ENCODE measurements around the gene TSR2.
A peak's percentile ranks its signal among the peaks of the same experiment; 100 is the strongest.

The TSR2 gene, protein sequence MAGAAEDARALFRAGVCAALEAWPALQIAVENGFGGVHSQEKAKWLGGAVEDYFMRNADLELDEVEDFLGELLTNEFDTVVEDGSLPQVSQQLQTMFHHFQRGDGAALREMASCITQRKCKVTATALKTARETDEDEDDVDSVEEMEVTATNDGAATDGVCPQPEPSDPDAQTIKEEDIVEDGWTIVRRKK

DNA sequence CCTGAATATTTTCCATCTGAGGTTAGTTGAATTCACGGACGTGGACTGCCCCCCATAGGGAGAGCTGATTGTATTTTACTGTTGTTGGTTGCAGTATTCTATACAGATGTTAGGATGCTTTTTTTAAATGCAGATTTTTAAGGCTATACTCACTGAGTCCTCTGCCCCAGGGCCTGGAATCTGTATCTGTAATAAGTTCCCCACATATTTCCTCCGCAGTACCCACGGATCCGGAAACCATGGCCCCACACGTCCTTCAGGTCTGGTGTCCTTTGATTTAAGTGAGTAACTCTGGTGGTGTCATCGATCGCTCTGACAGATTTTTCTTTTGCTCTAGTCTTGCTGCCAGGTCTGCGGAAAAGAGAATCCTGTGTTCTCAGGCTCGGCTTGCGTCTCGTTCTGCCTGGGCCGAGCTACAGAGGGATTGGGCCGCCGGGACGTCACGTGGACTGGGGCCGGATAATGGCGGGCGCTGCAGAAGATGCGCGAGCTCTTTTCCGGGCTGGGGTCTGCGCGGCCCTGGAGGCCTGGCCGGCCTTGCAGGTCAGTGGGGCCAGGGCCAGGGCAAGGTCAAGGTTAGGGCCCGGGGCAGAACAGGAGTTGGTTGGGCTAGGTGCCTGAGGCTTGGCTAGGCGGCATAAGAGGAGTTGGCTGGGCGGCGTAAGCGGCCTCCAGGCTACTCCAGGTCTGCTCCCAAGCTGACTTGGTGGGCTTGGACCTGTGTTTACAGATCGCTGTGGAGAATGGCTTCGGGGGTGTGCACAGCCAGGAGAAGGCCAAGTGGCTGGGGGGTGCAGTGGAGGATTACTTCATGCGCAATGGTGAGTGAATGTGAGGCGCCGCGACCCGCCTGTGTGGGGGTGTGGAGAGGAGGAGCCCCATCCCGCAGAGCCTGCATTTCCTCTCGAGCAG is at the start of gene TSR2:
Gene TSR2 (plus strand): TSS at position 445 of the 912 bp plus-strand sequence. CDS start 18 bp downstream, at position 463.
- peak; percentile 74 for DNase-seq

DNA sequence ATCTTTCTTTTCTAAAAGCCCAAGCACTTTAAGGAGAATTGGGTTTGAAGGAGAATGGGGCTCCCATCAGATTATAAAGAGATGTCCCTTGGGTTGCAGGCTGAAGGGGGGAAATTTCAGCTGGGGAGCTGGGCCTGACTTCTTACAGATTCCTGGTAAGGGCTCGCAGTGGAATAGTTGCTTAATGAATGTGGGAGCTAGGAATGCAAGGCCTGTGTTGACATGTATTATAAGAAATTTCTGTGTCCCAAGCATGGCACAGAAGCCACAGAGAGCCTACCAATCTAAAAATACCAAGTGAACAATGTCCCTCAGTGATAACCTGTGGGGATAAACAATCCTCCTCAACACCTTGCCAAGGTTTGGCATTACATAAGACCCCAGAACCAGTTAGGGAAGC is 43.1 kb upstream of the TSR2 start:
- DNase-seq: no peak

DNA sequence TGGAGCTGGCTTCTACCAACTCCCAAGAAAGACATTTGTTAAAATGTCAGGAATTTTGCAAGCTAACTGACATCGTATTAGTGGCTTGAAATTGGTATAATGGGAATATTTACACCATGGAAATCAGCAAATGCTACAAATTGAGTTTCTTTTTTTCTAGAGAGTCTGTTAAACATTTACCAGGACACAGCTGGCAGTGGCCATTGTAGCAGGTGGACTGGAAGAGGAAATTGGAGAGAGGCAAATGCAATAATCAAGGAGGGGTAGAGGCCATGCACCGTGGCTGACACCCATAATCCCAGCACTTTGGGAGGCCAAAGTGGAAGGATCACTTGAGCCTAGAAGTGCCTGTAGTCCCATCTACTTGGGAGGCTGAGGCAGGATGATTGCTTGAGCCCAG is 32.9 kb upstream of the TSR2 start:
- DNase-seq: no peak

DNA sequence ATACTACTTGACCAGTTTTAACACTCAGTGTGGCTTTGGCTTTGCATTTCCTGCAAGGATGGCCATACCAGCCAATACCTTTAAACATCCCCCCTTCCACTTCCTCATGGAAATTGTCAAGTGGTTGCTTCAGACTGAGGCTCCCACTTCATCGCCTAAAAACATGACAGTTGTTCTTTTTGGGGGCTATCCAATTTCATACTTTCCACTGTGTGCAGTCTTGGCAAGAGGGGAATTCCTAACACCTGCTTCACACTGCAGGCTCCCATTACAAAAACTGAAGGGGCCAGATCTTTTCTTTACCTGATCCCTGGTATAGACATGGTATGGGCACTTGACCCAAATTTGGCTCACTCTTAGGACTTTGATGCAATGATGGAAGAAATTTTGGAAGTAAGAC is 28.5 kb upstream of the TSR2 start:
- DNase-seq: no peak

DNA sequence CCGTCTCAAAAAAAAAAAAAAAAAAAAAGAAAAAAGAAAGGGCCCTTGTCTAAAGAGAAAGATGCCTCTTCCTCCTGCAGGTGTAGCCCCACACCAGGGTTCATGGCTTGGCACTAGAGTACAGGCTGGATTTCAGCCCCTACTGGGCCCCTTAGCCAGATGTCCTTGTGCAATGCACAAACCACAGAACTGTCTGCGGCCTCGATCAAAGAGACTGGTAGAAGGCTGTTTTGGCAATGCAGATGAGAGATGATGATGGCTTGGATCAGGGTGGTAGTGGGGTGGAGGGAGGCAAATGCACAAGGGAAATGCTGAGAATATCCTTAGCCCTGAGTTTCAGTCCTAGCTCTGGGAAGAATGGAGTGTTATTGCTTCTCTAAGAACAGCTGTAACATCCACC is 26.5 kb upstream of the TSR2 start:
- no peak for DNase-seq

DNA sequence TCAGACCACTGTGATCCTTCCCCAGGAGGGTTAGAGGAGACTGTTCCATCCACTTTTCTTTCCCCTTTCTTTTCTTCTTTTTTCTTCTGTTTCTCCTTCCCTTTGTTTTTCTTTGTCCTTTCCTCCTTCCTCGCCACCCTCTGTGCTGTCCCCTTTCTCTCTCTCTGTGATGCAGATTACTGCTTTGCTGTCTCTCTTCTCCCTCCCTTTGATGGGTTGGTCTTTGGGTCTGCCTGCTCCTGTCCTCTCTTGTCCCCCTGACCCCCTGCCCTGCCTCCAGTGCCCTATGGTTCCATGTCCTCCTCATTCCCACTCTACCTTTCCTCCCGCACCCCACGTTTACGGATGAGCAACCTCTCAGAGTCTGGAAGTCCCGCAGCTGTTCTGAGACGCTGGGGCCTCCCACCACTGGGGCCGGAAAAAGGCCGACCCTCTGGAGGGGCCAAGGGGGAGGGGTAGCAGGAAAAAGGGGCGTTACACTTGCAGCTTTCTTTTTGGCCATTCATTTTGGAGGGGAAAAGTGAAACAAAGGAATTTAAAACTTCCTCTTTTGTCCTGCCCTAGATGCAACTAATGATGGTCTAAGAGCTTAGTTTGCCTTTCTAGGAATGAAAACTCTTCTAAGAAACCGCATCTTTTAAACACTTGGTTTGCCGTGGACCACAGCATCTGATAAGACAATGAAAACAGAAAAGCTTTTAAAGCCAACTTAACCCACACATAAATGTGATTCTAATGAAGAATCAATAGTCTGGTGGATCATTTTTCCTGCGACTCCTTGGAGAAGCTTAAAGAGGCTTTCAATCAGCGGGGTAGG is 24.5 kb upstream of the TSR2 start:
- DNase-seq: no peak

DNA sequence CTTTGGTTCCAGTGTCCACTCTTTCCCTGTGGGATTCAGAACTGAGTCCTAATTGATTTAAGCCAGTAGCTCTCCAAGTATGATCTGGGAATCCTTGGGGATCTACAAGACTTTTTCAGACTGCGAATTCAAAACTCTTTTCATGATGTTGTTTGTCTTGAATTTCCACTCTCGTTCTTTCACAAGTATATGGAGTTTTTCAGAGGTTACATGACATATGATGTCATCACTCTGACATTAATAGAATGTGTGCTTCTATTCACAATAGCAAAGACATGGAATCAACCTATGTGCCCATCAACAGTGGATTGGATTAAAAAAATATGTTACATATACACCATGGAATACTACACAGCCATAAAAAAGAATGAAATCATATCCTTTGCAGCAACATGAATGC is 23.2 kb upstream of the TSR2 start:
- no peak for DNase-seq

DNA sequence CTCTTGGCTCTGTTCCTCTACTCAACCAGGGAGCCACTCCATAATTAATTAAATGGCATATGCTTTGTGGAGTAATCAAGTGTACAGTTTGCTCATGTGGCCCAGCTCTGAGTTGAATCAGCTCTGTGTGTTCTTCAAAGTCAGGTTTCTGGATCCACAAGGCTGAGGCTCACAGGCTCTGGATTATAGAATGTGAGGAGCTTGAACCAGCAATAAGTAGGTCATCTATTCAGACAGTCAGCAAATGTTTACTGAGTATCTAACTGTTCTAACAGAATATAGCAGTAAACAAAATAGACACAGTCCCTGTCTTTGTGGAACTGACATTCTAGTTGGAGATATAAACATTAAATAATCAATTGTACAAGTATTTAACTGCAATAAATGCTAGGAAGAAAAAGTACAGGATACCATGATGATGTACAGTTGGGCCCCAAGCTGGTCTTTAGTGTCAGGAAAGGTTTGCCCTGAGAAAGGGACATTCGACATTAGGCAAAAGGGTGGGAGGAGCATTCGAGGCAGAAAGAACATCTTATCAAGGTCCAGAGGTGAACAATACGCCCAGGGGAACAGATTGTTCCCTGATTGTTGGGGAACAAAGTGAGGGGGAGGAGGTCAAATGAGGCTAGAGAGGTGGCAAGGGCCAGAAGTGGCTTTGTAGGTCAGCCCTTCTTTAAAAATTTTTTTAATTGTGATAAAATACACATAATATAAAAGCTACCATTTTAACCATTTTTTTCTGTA is 20.5 kb upstream of the TSR2 start:
- no peak for DNase-seq

DNA sequence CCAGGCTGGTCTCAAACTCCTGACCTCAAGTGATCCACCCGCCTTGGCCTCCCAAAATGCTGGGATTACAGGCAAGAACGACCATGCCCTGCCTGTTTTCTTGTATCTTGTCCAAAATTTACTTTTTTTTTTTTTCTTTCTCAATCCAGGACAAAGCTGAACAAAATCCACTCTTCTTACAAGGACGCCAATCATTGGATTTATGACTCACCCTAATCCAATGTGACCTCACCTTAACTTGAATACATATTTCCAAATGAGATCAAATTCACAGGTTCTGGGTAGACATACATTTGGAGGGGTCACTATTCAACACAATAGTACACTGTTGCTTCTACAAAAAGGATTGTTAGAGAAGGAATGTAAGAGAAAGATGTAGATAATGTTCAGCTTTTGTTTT is 18.0 kb upstream of the TSR2 start:
- DNase-seq: no peak

DNA sequence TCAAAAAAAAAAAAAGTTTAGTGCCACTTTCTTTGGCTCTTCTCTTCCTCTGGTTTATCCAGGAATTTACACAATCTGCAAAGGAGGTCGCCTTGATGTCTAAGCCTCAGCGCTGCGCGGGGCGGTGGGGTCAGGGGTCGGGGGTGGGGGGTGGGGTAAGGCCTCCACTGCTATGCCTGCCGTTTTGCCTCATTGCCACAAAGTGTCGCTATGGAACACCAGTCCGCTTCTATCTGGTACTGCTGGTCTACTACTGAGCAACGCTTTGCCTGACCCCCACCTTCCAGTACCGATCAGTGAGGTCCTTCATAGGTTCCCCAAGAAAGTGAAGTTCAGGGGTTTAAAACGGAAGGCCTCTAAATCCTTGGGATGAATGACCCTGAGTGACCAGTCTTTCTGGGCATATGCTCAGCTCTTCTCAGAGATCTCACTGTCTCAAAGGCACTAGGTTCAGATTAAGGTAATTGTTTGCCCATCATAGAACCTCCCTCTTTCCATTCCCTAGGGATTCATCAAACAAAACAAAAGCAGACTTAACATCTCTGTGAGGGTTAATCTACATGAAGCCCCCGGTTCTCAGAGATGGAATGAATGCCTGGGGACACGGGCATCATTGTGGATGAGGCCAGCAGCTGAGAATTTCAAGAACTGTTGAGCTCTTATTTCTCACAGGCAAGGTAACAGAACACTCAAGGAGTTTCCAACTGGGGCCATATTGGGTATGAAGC is 16.9 kb upstream of the TSR2 start:
- no peak for DNase-seq

DNA sequence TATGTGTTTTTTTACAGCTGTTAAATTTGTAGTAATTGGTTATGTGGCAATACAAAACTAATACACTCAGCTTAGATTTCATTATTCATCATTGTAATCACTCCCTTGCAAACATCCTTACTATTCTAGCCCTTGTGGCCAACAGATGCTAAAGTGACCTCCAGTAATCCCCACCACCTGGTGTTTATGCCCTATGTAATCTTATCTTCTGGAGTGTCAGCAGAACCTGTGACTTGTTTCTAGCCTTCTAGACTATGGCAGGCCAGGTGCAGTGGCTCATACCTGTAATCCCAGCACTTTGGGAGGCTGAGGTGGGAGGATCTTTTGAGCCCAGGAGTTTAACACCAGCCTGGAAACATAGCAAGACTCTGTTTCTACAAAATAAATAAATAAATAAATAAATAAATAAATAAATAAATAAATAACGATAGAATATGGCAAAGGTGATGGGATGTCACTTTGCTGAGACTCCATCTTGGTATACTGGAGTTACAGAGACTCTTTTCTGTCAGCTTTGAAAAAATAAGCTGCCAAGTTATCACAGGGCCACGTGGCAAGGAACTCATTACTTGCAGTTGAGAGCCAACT is 12.3 kb upstream of the TSR2 start:
- no peak for DNase-seq

DNA sequence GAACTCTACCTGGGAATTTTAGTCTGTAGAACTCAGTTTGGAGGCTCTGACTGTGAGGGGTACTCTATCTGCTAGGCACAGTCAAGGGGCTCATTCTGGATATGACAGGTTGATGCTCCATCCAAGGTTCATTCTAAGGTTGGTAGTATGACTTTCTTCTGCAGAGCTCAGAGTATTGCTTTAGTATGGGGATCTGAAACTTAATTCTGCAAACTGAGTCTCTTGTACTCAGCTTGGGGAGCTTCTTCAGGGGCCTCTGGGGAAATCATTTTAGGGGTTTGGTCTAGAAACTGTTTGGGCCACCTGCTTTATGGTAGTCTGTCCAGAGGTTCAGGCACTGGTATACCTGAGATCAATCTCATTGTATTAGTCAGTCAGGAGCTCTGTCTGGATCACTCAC is 9.7 kb upstream of the TSR2 start:
- DNase-seq: no peak

DNA sequence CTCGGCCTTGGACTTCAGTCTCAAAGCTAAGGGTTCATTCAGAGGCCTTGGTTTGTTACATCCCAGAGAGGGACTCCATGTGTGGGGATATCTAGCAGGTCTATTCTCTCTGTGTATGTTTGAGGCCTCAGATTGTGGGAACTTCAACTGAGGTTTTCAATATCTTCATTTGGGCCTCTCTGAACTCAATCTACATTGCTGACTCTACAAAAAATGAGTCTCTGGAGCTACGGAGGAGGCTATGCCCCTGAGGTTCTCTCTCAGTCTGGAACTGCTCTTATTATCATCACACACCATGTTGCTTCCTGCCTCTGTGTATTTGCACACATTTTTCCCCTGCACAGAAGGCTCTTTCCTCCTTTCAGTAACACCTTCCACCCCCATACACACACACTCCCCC is 5.1 kb upstream of the TSR2 start:
- no peak for DNase-seq

DNA sequence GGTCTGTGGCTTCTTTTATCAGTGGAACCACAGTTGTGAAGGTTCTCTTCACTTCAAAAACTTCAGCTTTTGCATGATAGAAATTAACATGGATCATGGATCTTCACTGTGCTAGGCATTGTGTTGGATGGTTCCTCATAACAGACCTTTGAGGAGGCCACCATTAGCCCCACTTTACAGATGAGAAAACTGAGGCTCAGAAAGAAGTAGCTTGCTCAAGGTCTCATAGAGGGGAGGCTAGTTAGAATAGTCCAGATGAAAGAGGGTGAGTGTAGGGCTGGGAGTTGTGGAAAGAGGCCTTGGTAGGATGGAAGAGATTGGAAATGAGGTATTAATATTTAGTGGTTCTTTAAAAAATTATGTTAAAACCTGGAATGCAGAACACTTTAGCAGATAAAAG is 2.6 kb downstream of the TSR2 start:
- no peak for DNase-seq

DNA sequence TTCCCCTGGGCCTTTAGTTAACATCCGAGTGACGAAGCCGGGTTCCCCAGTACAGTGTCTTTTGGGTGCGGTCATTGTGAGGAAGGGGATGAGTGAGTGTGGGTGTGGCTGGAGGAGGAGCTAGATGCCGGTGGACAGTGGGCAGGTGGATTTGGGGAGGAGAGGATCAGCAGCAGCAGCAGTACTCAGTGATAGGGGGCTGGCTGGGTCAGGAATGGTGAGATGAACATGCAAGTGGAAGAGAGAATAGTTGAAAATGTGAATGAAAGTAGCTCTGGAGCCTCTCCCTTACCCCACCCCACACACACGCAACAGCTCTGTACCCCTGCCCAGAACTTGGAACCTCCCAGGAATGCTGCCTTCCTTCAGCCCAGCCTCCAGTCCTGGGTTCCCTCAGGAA is 4.5 kb downstream of the TSR2 start:
- DNase-seq: no peak

DNA sequence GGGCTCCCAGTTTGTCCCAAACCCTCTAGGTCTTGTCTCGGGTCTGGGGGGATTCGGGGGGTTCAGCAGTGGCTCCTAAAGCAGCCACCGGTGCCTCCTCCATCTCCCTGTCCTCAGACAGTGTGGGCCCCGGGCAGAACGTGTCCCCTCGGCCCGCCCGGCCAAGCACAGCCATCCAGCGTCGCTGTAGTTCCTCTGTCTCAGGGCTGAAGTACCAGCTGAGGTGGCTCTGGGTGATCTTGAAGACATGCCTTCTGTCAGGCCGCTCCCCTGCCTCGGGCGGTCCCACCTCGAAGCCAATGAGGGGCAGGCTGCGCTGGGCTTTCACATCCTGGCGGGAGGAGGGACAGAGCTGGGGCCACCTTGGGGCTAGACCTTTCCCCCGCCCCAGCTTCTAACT is 5.9 kb downstream of the TSR2 start:
- DNase-seq: no peak

DNA sequence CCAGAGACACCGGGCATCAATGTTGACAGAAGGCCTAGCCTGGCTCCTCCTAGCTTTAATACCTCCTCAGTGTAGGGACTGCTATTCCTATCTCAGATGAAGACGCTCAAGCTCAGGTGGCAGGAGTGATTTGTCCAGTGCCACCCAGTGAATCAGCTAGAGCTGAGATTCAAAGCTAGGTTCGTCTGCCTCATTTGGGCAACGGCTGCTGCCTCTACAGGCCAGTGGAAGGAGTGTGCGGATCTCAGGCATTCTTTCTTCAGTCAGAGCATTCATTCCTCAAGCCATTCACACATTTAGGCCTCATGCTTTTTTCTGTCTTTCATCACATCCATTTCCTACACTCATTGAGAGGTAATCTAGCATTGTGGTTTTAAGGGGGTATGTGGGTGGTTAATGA is 7.3 kb downstream of the TSR2 start:
- no peak for DNase-seq

DNA sequence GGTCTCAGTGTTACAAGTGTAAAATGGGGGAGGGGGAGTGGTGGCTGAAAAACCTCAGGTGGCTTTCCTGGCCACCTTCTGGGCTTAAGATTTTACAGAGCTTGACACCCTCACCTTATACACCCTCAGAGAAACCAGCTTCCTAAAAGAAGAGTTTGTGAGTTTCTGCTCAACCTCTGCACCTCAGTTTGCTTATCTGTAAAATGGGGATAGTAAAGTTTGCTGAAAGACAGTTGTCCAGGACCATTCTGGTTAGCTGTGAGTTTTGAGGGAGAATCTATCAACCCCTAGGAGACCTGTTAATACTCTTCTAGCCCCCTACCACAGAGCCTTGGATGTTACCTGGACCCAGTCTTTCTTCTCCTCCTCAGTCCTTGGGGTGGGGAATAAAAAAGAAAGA is 9.7 kb downstream of the TSR2 start:
- no peak for DNase-seq

DNA sequence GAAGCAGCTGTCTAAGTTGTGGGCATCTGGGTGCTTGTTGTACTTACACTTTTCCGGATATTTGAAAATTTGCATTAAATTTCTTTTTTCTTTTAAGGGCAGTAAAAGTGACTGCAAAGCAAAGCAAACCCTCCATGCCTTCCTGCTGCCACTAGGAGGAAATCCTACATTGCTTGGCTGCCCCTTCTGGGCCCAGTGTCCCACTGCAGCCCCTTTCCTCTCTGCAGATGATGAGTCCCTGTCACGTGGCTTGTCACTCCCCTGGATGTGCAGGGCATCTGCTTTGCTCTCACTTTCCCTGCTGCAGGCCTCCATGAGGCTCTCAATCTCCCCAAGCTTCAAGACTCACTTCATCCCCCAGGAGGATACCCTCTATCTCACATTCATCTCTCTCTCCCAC is 12.7 kb downstream of the TSR2 start:
- no peak for DNase-seq

DNA sequence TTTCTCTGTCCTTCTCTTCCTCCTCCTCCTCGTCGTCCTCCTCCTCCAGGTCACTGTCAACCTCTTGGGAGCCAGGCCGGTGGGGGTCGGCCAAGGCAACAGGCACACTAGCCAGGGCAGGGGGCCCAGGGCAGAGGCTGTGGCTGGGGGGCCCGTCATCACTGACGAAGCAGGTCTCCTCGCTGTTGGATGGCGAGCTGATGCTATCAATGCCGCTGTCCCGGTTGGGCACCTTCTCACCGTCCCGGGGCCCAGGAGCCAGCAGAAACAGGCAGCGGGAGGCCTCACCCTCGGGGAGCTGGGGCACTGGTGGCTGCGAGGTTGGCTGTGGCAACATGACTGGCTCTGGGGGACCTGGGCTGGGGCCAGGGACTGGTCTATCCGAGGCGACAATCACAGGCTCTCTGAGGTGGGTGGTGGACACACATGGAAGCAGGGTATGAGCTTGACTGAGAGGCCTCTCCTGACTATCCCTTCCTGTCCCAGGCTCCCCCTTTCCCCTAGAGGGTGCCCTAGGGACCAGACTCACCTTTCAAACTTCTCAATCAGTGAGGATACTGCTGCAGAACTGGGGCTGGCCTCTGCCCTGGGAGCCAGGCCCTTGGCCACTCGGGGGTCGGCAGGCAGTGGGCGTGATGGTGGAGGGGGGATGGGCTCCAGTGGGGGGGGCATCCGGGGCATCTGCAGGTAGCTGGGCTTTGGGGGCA is 30.0 kb downstream of the TSR2 start:
- DNase-seq: no peak

All from stimulated activated CD4-positive, alpha-beta T cell treated with anti-CD3 and anti-CD28 coated beads, Interleukin-4, amount 100 ng/mL, for 1 hour (primary cell).